Measurements from ENCODE around the gene FAM151A.

FAM151A gene

GRCh38 chr1:54610601-54611580 lies 12.4 kb downstream of the FAM151A start:
- TF ChIP-seq CTCF (conservative IDR thresholded peaks at IDR 0.05), result no peak
- H3K27ac ChIP-seq, result no peak overlapping the region

GRCh38 chr1:54610048-54610447 lies 13.3 kb downstream of the FAM151A start:
- no peak overlapping the region for H3K27ac ChIP-seq
- TF ChIP-seq CTCF (conservative IDR thresholded peaks at IDR 0.05), result no peak

GRCh38 chr1:54609301-54609921 lies 13.9 kb downstream of the FAM151A start:
- no peak overlapping the region for H3K27ac ChIP-seq
- no peak for TF ChIP-seq CTCF (conservative IDR thresholded peaks at IDR 0.05)

GRCh38 chr1:54608566-54609230 lies 14.6 kb downstream of the FAM151A start:
- H3K27ac ChIP-seq, result no peak overlapping the region
- no peak for TF ChIP-seq CTCF (conservative IDR thresholded peaks at IDR 0.05)

- no peak for TF ChIP-seq CTCF (conservative IDR thresholded peaks at IDR 0.05)
Observed at GRCh38 chr1:54607821-54608565, 15.3 kb downstream of the FAM151A start.

GRCh38 chr1:54606990-54607325 lies 16.4 kb downstream of the FAM151A start:
- TF ChIP-seq CTCF (conservative IDR thresholded peaks at IDR 0.05), result no peak
- no peak overlapping the region for H3K27ac ChIP-seq

More at GRCh38 chr1:54607821-54608565, 15.3 kb downstream of the FAM151A start:
- no peak overlapping the region for H3K27ac ChIP-seq

All from VCaP (cell line).